ENCODE measurements around the gene RNF41. TPM values are rescaled to one million over a fixed set of nuclear protein-coding genes. Genes with fewer than 3 reads are reported as not detected.
A peak's percentile ranks its signal among the peaks of the same experiment; 100 is the strongest.

RNF41 gene
- total RNA-seq, 1 donor from 2014 or later, result 38.5 TPM

DNA sequence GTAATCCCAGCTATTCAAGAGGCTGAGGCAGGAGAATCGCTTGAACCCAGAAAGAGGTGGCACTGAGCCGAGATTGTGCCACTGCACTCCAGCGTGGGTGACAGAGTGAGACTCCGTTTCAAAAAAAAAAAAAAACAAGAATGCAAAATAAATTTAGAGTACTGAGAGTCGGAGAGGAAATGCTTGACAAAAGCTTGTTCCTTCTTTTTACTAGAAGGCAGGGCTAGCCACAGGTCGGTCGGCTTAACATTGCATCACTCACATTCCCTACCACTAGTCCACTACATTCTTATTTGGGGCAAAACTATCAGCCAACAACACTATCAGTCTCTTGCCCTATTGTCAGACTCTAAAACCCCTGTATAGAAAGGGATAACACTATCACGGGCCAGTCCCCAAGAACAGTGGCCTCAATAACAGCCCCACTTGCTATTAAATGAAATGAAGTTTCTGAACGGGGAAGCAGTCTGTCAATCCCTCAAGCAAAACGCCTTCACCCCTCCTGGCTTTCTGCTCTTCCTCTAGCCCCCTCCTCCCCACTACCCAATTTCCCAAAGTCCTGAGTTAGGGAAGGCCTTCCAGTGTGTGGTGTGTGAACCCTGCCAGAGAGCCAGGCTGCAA is 1.0 kb downstream of the RNF41 start:
- DNase-seq (ENCODE audit: low spot score), result no peak
- intact Hi-C loops (cut with micrococcal nuclease), result loop anchor here (5.0 kb wide), 2 partner anchors 68 to 112 kb away; partner anchors contain the start of genes MYL6B and PAN2
- H3K36me3 Mint-ChIP-seq (ENCODE audit: low read depth), result peaks cover 19% of the 10 kb centered on the region
- H3K9me3 Mint-ChIP-seq, result no peaks in the 10 kb centered on the region
- peak overlapping the region; percentile 99 for H3K4me3 Mint-ChIP-seq (ENCODE audit: low read depth)
- peak overlapping the region; percentile 92 for H3K27ac Mint-ChIP-seq
- peaks cover 36% of the 10 kb centered on the region for H3K4me1 Mint-ChIP-seq (ENCODE audit: low read depth)
- H3K27me3 Mint-ChIP-seq (ENCODE audit: low read depth), result no peaks in the 10 kb centered on the region

GRCh38 chr12:56219840-56220239 is 1.9 kb downstream of the RNF41 start:
- H3K36me3 Mint-ChIP-seq (ENCODE audit: low read depth), result peaks cover 15% of the 10 kb centered on the region
- peak overlapping the region; percentile 60 for H3K4me3 Mint-ChIP-seq (ENCODE audit: low read depth)
- H3K27me3 Mint-ChIP-seq (ENCODE audit: low read depth), result no peaks in the 10 kb centered on the region
- H3K9me3 Mint-ChIP-seq, result no peaks in the 10 kb centered on the region
- H3K27ac Mint-ChIP-seq, result no peak overlapping the region
- no peak for DNase-seq (ENCODE audit: low spot score)
- intact Hi-C loops (cut with micrococcal nuclease), result loop anchor here (5.0 kb wide), 2 partner anchors 68 to 112 kb away; partner anchors contain the start of genes MYL6B and PAN2
- peaks cover 28% of the 10 kb centered on the region for H3K4me1 Mint-ChIP-seq (ENCODE audit: low read depth)

GRCh38 chr12:56216461-56216860 is 5.3 kb downstream of the RNF41 start:
- no peak overlapping the region for H3K4me3 Mint-ChIP-seq (ENCODE audit: low read depth)
- intact Hi-C loops (cut with micrococcal nuclease), result no loop called here
- no peaks in the 10 kb centered on the region for H3K27me3 Mint-ChIP-seq (ENCODE audit: low read depth)
- no peaks in the 10 kb centered on the region for H3K9me3 Mint-ChIP-seq
- H3K27ac Mint-ChIP-seq, result no peak overlapping the region
- no peak for DNase-seq (ENCODE audit: low spot score)
- peaks cover 8% of the 10 kb centered on the region for H3K4me1 Mint-ChIP-seq (ENCODE audit: low read depth)
- H3K36me3 Mint-ChIP-seq (ENCODE audit: low read depth), result peaks cover 38% of the 10 kb centered on the region

DNA sequence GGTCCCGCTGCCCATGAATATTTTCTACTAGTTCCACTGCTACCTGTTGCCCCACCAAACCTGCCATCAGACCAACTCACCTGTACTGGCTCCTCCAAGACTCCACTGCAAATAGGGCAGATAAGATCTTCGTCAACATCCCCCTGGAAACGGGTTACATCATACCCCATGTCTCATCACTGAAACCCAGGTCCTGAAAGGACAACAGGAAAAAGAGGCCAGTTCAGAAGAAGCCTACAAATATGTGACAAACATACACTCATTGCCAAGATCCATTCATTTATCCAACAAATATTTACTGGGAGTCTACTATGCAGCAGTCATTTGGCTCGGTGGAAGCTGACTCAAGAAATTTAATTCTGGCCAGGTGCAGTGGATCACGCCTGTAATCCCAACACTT is 7.8 kb downstream of the RNF41 start:
- Mint-ChIP-seq H3K27me3 (ENCODE audit: low read depth) (no peaks in the 10 kb centered on the region), H3K27ac (no peak overlapping the region), H3K4me3 (ENCODE audit: low read depth) (no peak overlapping the region), H3K4me1 (ENCODE audit: low read depth) (no peaks in the 10 kb centered on the region), H3K9me3 (no peaks in the 10 kb centered on the region), H3K36me3 (ENCODE audit: low read depth) (peaks cover 53% of the 10 kb centered on the region)
- no peak for DNase-seq (ENCODE audit: low spot score)
- intact Hi-C loops (cut with micrococcal nuclease), result no loop called here

DNA sequence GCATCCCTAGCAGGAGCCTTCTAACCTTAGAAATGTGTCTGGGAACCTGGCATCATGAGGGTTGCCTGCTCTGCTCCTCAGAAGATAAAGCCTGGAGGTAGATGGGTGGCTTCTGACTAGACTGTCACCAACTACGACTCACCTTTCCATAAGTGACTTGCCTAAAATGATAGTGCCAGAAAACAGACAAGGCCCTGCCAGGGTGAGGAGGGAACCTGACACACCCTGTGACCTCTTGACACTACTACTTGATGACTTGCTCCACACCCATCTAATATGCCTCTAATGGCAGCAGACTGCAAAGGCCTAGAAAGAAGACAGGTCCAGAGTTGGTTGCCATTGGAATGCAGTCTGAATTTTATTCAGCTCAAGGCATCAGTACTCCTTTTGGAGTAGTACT is 9.4 kb downstream of the RNF41 start:
- no peak for DNase-seq (ENCODE audit: low spot score)
- H3K4me3 Mint-ChIP-seq (ENCODE audit: low read depth), result no peak overlapping the region
- H3K4me1 Mint-ChIP-seq (ENCODE audit: low read depth), result no peaks in the 10 kb centered on the region
- intact Hi-C loops (cut with micrococcal nuclease), result no loop called here
- H3K27me3 Mint-ChIP-seq (ENCODE audit: low read depth), result no peaks in the 10 kb centered on the region
- H3K27ac Mint-ChIP-seq, result no peak overlapping the region
- peaks cover 62% of the 10 kb centered on the region for H3K36me3 Mint-ChIP-seq (ENCODE audit: low read depth)
- H3K9me3 Mint-ChIP-seq, result no peaks in the 10 kb centered on the region

GRCh38 chr12:56208006-56208405 is 13.7 kb downstream of the RNF41 start:
- H3K27me3 Mint-ChIP-seq (ENCODE audit: low read depth), result no peaks in the 10 kb centered on the region
- H3K27ac Mint-ChIP-seq, result no peak overlapping the region
- DNase-seq (ENCODE audit: low spot score), result no peak
- peaks cover 1% of the 10 kb centered on the region for H3K4me1 Mint-ChIP-seq (ENCODE audit: low read depth)
- H3K9me3 Mint-ChIP-seq, result no peaks in the 10 kb centered on the region
- no peak overlapping the region for H3K4me3 Mint-ChIP-seq (ENCODE audit: low read depth)
- intact Hi-C loops (cut with micrococcal nuclease), result no loop called here
- peaks cover 52% of the 10 kb centered on the region for H3K36me3 Mint-ChIP-seq (ENCODE audit: low read depth)

DNA sequence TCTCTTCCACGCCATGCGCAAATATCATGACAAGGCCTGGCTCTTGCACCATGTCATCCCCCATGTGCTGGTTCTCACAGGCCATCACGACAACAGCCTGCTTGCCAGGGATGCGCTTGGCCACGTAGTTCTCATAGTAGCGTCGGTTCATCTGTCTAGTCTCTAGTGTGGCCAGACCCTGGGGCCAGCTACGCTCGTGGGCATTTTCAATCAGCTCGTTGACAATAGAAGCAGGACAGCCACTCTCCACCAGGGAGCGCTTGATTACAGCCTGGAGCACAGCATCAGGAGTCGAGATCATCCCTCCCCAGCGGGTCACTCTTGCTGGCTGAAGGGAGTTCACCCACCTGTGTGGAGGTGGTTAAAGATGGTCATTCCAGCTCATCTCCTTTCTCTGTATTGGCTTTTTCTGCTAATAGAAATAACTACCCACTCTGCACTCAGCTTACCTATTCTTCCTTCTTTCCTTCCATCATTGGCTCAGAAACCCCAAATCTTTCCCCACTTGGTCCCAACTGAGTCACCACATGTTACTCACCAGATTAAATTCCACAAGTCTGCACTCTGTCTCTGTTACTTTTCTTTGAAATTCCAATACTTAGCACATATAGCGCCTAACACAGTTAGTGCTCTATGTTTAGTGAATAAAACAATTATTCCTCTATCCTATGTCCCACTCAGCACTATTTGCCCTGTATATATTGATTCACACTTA is 15.1 kb downstream of the RNF41 start:
- Mint-ChIP-seq H3K9me3 (no peaks in the 10 kb centered on the region), H3K27me3 (ENCODE audit: low read depth) (no peaks in the 10 kb centered on the region), H3K4me3 (ENCODE audit: low read depth) (no peak overlapping the region), H3K36me3 (ENCODE audit: low read depth) (peaks cover 41% of the 10 kb centered on the region), H3K4me1 (ENCODE audit: low read depth) (peaks cover 1% of the 10 kb centered on the region), H3K27ac (no peak overlapping the region)
- intact Hi-C loops (cut with micrococcal nuclease), result no loop called here
- no peak for DNase-seq (ENCODE audit: low spot score)

DNA sequence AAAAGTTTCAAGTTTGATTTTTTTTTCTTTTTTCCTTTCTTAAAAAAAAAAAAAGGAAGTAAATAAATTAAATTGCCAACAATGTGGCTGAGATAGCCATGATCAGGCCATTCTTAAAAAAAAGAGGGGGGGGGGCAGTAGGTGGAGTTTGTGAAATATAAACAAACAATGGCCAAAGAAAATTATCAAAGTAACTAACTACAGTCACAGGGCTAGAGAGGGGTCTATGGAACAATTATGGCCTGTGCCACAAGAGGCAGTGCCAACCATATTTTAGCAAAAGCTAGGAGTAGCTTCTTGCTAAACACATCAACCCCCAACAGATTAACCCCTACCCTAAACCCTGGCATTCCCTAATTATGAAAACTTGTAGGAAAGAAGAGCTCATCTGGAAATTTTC is 16.3 kb downstream of the RNF41 start:
- peaks cover 1% of the 10 kb centered on the region for H3K4me1 Mint-ChIP-seq (ENCODE audit: low read depth)
- H3K36me3 Mint-ChIP-seq (ENCODE audit: low read depth), result peaks cover 34% of the 10 kb centered on the region
- H3K27me3 Mint-ChIP-seq (ENCODE audit: low read depth), result no peaks in the 10 kb centered on the region
- intact Hi-C loops (cut with micrococcal nuclease), result no loop called here
- H3K9me3 Mint-ChIP-seq, result no peaks in the 10 kb centered on the region
- no peak for DNase-seq (ENCODE audit: low spot score)
- H3K27ac Mint-ChIP-seq, result no peak overlapping the region
- H3K4me3 Mint-ChIP-seq (ENCODE audit: low read depth), result no peak overlapping the region

DNA sequence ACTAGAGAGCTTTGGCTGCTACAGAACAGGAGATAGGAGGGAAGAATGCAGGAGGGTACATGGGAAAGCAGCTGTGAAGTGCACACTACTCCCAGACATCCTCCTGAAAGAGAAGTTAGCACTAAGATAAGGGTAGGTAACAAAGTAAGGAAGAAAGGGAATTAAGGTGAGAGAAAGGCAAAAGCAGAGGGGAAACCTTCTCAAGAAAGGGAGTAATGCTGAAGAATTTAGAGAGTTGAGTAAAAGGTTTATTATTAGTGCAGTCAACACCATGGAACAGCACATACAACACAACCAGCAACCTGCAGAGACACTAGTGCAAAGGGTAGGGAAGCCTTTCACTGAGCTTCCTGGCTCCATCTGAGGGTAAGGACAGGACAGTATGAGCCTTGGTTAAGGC is 17.4 kb downstream of the RNF41 start:
- H3K27ac Mint-ChIP-seq, result no peak overlapping the region
- H3K9me3 Mint-ChIP-seq, result no peaks in the 10 kb centered on the region
- H3K4me3 Mint-ChIP-seq (ENCODE audit: low read depth), result no peak overlapping the region
- intact Hi-C loops (cut with micrococcal nuclease), result no loop called here
- H3K27me3 Mint-ChIP-seq (ENCODE audit: low read depth), result no peaks in the 10 kb centered on the region
- DNase-seq (ENCODE audit: low spot score), result no peak
- H3K4me1 Mint-ChIP-seq (ENCODE audit: low read depth), result peaks cover 1% of the 10 kb centered on the region
- H3K36me3 Mint-ChIP-seq (ENCODE audit: low read depth), result peaks cover 25% of the 10 kb centered on the region

DNA sequence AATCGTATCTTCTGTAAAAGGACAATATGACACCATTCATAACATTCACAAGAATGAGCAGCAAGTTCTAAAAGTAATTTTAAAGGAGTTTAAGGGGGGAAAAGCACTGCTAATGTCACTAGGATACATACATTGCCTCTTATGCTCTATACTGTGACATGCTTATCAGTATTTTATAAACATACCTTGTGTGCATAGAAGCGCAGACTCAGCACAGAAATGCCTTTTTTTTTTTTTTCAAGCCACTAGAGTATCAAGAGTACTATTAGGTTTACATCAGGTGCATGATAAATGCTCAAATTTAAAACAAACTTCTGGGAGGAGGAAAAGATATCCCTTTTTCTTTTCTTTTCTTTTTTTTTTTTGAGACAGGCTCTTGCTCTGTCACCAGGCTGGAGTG is 18.9 kb downstream of the RNF41 start:
- H3K9me3 Mint-ChIP-seq, result no peaks in the 10 kb centered on the region
- H3K4me3 Mint-ChIP-seq (ENCODE audit: low read depth), result no peak overlapping the region
- peaks cover 1% of the 10 kb centered on the region for H3K4me1 Mint-ChIP-seq (ENCODE audit: low read depth)
- intact Hi-C loops (cut with micrococcal nuclease), result no loop called here
- no peak for DNase-seq (ENCODE audit: low spot score)
- no peak overlapping the region for H3K27ac Mint-ChIP-seq
- H3K36me3 Mint-ChIP-seq (ENCODE audit: low read depth), result peaks cover 21% of the 10 kb centered on the region
- no peaks in the 10 kb centered on the region for H3K27me3 Mint-ChIP-seq (ENCODE audit: low read depth)

DNA sequence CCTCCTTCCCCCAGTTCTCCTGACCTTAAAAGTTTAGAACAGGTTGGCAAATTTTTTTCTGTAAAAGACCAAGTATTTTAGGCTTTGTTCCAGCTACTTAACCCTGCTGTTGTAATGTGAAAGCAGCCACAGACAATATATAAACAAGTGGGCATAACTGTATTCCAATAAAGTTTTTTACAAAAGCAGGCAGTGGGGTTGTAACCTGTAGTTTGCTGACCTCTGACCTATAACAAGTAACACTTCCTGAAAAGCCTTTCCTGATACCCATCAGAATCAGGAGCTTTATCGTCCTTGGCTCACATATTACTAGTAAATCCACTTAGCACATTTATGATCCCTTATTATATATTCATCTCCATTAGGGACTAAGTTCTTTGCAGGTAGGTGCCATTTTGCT is 19.4 kb downstream of the RNF41 start:
- H3K4me1 Mint-ChIP-seq (ENCODE audit: low read depth), result peaks cover 1% of the 10 kb centered on the region
- no peaks in the 10 kb centered on the region for H3K27me3 Mint-ChIP-seq (ENCODE audit: low read depth)
- intact Hi-C loops (cut with micrococcal nuclease), result no loop called here
- no peak overlapping the region for H3K4me3 Mint-ChIP-seq (ENCODE audit: low read depth)
- H3K9me3 Mint-ChIP-seq, result no peaks in the 10 kb centered on the region
- H3K27ac Mint-ChIP-seq, result no peak overlapping the region
- H3K36me3 Mint-ChIP-seq (ENCODE audit: low read depth), result peaks cover 16% of the 10 kb centered on the region
- DNase-seq (ENCODE audit: low spot score), result no peak

- Mint-ChIP-seq H3K9me3 (no peaks in the 10 kb centered on the region), H3K4me1 (ENCODE audit: low read depth) (peaks cover 1% of the 10 kb centered on the region), H3K27ac (no peak overlapping the region), H3K4me3 (ENCODE audit: low read depth) (no peak overlapping the region), H3K27me3 (ENCODE audit: low read depth) (no peaks in the 10 kb centered on the region), H3K36me3 (ENCODE audit: low read depth) (no peaks in the 10 kb centered on the region)
- intact Hi-C loops (cut with micrococcal nuclease), result loop anchor here (10.0 kb wide), 1 partner anchor 154 kb away; the partner anchor contains the start of gene RPS26
- DNase-seq (ENCODE audit: low spot score), result no peak
Observed at GRCh38 chr12:56198836-56199235, 22.9 kb downstream of the RNF41 start.

DNA sequence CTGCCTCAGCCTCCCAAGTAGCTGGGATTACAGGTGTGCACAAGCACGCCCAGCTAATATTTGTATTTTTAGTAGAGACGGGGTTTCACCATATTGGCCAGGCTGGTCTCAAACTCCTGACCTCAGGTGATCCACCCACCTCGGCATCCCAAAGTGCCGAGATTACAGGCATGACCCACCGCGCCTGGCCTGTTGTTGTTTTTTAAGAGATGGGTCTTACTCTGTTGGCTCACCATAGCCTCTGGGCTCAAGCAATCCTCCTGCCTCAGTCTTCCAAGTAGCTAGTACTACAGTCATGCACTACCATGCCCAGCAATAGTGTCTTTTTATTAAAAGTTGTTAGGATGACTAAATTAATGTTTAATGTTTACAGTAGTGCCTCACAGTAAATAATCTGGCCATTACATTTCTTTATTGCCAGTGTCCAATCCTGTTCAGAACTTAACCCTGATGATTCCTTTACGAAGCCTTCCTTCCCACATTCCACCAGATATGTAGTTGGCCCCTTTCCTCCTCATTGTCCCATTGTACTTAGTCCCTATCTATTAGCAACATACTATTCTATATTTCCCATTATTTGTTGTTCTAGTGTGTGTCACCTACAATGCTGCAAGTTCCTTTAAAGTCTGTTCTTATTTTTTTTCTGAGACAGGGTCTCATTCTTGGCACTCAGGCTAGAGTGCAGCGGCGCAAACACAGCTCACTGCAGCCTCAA is 23.6 kb downstream of the RNF41 start:
- H3K36me3 Mint-ChIP-seq (ENCODE audit: low read depth), result no peaks in the 10 kb centered on the region
- H3K27ac Mint-ChIP-seq, result no peak overlapping the region
- H3K27me3 Mint-ChIP-seq (ENCODE audit: low read depth), result no peaks in the 10 kb centered on the region
- no peaks in the 10 kb centered on the region for H3K9me3 Mint-ChIP-seq
- intact Hi-C loops (cut with micrococcal nuclease), result loop anchor here (10.0 kb wide), 1 partner anchor 153 kb away; the partner anchor contains the start of gene RPS26
- H3K4me3 Mint-ChIP-seq (ENCODE audit: low read depth), result no peak overlapping the region
- H3K4me1 Mint-ChIP-seq (ENCODE audit: low read depth), result peaks cover 6% of the 10 kb centered on the region
- DNase-seq (ENCODE audit: low spot score), result no peak
